Erythroblast (primary cell): ENCODE data around the gene PTGES.

Experiments
- GATA1 ChIP-seq: IDR thresholded peaks from 2 replicates; pipeline ENCODE4 v1.6.1; 2011; ENCODE audit warnings: low read depth, mild to moderate bottlenecking, control low read depth, low read length, moderate library complexity
- POLR2A ChIP-seq: IDR thresholded peaks from 2 replicates; pipeline ENCODE4 v1.6.1; 2011; ENCODE audit warnings: mild to moderate bottlenecking, low read length

- no peak for TF ChIP-seq POLR2A
- TF ChIP-seq GATA1 = no peak
These were observed 19.8 kb downstream of the PTGES start for GRCh38 chr9:129732946-129733631.
